Measurements from ENCODE around the gene VPS52.
A peak's percentile ranks its signal among the peaks of the same experiment; 100 is the strongest.

Gene VPS52

GRCh38 chr6:33299237-33299944, 27.7 kb upstream of the VPS52 start:
- peak; percentile 82 for TF ChIP-seq CTCF (conservative IDR thresholded peaks at IDR 0.05; ENCODE audit: low read depth, low read length)
- H3K4me3 ChIP-seq (ENCODE audit: low read depth, low read length) = peak overlapping the region; percentile 92
- peak; percentile 95 for DNase-seq (ENCODE audit: low read depth)

- H3K4me3 ChIP-seq (ENCODE audit: low read depth, low read length) = peak within 1 kb of the TSS; percentile 92
- DNase-seq (ENCODE audit: low read depth) = peak; percentile 55
- no peak for TF ChIP-seq CTCF (conservative IDR thresholded peaks at IDR 0.05; ENCODE audit: low read depth, low read length)
Observed at GRCh38 chr6:33298773-33299236, 27.1 kb upstream of the VPS52 start, which contains the start of gene RGL2. TSS of gene RGL2 (minus strand) at chr6:33298942. CDS start at chr6:33298610, 332 bp downstream.

- peak; percentile 81 for DNase-seq (ENCODE audit: low read depth)
- TF ChIP-seq CTCF (conservative IDR thresholded peaks at IDR 0.05; ENCODE audit: low read depth, low read length) = peak; percentile 19
- H3K4me3 ChIP-seq (ENCODE audit: low read depth, low read length) = peak overlapping the region; percentile 92
Observed at GRCh38 chr6:33297956-33298772, 26.5 kb upstream of the VPS52 start.

- H3K4me3 ChIP-seq (ENCODE audit: low read depth, low read length) = peak overlapping the region; percentile 92
- DNase-seq (ENCODE audit: low read depth) = no peak
- TF ChIP-seq CTCF (conservative IDR thresholded peaks at IDR 0.05; ENCODE audit: low read depth, low read length) = no peak
Observed at GRCh38 chr6:33297406-33297955, 25.8 kb upstream of the VPS52 start.

- no peak for DNase-seq (ENCODE audit: low read depth)
- peak overlapping the region; percentile 92 for H3K4me3 ChIP-seq (ENCODE audit: low read depth, low read length)
- no peak for TF ChIP-seq CTCF (conservative IDR thresholded peaks at IDR 0.05; ENCODE audit: low read depth, low read length)
Observed at GRCh38 chr6:33296797-33297405, 25.2 kb upstream of the VPS52 start.

- no peak for DNase-seq (ENCODE audit: low read depth)
- no peak overlapping the region for H3K4me3 ChIP-seq (ENCODE audit: low read depth, low read length)
- no peak for TF ChIP-seq CTCF (conservative IDR thresholded peaks at IDR 0.05; ENCODE audit: low read depth, low read length)
Observed at GRCh38 chr6:33295621-33296369, 24.1 kb upstream of the VPS52 start.

Measured in choroid plexus epithelial cell (primary cell).